Vagina (tissue), 2 donors: Measurements from ENCODE around the gene USP27X. TPM values are rescaled to one million over a fixed set of nuclear protein-coding genes. Genes with fewer than 3 reads are reported as not detected.

Source experiments
- DNase-seq, 2 donors: peaks; one replicate each; pipeline ENCODE4 v3.0.0-alpha.2; 2017; ENCODE audit errors: extremely low spot score in 2 of 2
- H3K27ac ChIP-seq: fragments of 200-600 bp; sonication (generic); one replicate; pipeline ENCODE4 v1.5.1; 2019
- H3K27me3 ChIP-seq: fragments of 200-600 bp; sonication (generic); one replicate; pipeline ENCODE4 v1.5.1; 2019
- H3K36me3 ChIP-seq, 2 donors: fragments of 200-600 bp; sonication (generic); one replicate each; pipeline ENCODE4 v1.5.1; 2017 to 2019
- H3K4me1 ChIP-seq: fragments of 200-600 bp; sonication (generic); one replicate; pipeline ENCODE4 v1.5.1; 2019
- H3K4me3 ChIP-seq, 2 donors: fragments of 200-600 bp; sonication (generic); 1 replicate in 1 of 2; 2 replicates in 1 of 2; pipeline ENCODE4 v1.5.1; 2016 to 2019
- H3K9me3 ChIP-seq: fragments of 200-600 bp; sonication (generic); one replicate; pipeline ENCODE4 v1.5.1; 2019
- POLR2A ChIP-seq, 2 donors: fragments of 450-650 bp; IDR thresholded peaks; one replicate each; pipeline ENCODE4 v1.6.1; 2017; ENCODE audit warnings: antibody characterized with exemption in 2 of 2, mild to moderate bottlenecking in 2 of 2, moderate library complexity in 2 of 2
- POLR2AphosphoS5 ChIP-seq, 2 donors: sonication (generic); formaldehyde crosslinking; IDR thresholded peaks; one replicate each; pipeline ENCODE4 v1.9.0; 2017; ENCODE audit warnings: antibody characterized with exemption in 2 of 2, mild to moderate bottlenecking in 2 of 2, low read depth in 1 of 2; ENCODE audit not compliant: insufficient read depth in 1 of 2
- intact Hi-C: fragments of 100-400 bp; cut with DNase I; formaldehyde crosslinking; loops from one replicate; pipeline ENCODE4 v1.15.1; 2023
- total RNA-seq: library from RNA; depleted of rRNA; stranded (reverse); fragments of >200 nt; gene quantifications from one replicate; pipeline ENCODE4 v1.2.3, GENCODE V29; 2016
- TF ChIP-seq, protein P1 (sequence below), 3 experiments: fragments of 450-650 bp in 2 of 3; fragments of 200-600 bp in 1 of 3; sonication (generic) in 1 of 3; IDR thresholded peaks; one replicate each; pipeline ENCODE4 v1.5.1; 2017 to 2019; ENCODE audit warnings: antibody characterized with exemption in 3 of 3, mild to moderate bottlenecking in 2 of 3, moderate library complexity in 2 of 3

USP27X gene
- total RNA-seq, result 2.9 TPM

DNA sequence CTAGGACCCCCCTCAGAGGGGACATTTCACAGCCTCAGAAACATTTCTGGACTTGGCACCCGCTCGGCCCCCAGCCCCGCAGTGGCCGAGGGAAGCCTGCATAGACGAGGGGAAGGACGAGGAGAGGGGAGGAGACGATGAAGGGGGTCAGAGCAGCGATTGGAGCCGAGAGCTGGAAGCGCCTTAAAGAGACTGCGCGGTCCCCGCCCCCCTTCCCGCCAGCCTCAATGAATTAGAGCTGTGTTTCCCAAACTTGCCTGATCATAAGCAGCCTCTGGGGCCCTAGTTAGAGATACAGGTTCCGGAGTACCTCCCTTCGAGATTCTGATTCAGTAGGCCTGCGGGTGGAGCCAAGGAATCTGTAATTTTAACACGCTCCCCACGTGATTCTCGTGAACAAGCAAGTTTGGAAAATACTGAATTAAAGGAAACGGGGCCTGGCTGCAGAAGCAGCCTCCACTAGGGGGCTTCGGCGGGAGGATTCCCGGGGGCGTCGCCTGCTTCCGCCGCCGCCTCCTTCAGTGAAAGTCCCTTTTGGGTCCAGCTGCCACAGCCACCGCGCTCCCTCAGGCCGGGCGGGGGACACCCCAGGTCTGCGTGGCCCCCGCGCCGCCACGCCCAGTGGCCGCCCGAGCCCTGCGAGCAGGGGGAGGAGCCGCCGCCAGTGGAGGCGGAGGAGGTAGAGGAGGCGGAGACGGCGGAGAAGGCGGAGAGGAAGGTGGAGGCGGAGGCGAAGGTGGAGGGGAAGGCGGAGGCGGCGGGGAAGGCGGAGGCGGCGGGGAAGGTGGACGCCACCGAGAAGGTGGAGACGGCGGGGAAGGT is at the start of gene USP27X:
USP27X (plus strand) TSS at position 651 of the 822 bp plus-strand sequence. CDS start 824 bp downstream, outside the sequence.
- peak within 1 kb of the TSS; percentile 60 to 62 for H3K4me3 ChIP-seq
- H3K36me3 ChIP-seq, result no peaks in the 10 kb centered on the region
- TF ChIP-seq POLR2AphosphoS5 (IDR thresholded peaks at IDR 0.05; ENCODE audit: insufficient read depth in 1 of 2, low read depth in 1 of 2), result peak in 1 of 2 donors; percentile 42
- peak in 1 of 2 donors; percentile 12 for TF ChIP-seq POLR2A (IDR thresholded peaks at IDR 0.05)
- TF ChIP-seq, protein P1, sequence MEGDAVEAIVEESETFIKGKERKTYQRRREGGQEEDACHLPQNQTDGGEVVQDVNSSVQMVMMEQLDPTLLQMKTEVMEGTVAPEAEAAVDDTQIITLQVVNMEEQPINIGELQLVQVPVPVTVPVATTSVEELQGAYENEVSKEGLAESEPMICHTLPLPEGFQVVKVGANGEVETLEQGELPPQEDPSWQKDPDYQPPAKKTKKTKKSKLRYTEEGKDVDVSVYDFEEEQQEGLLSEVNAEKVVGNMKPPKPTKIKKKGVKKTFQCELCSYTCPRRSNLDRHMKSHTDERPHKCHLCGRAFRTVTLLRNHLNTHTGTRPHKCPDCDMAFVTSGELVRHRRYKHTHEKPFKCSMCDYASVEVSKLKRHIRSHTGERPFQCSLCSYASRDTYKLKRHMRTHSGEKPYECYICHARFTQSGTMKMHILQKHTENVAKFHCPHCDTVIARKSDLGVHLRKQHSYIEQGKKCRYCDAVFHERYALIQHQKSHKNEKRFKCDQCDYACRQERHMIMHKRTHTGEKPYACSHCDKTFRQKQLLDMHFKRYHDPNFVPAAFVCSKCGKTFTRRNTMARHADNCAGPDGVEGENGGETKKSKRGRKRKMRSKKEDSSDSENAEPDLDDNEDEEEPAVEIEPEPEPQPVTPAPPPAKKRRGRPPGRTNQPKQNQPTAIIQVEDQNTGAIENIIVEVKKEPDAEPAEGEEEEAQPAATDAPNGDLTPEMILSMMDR (IDR thresholded peaks at IDR 0.05), result peak in 2 of 3 experiments; percentile 26 to 38
- H3K9me3 ChIP-seq, result no peaks in the 10 kb centered on the region
- intact Hi-C loops, result no loop called here
- H3K27ac ChIP-seq, result peak within 1 kb of the TSS; percentile 81
- no peaks in the 10 kb centered on the region for H3K4me1 ChIP-seq
- DNase-seq, result no peak
- H3K27me3 ChIP-seq, result no peaks in the 10 kb centered on the region

DNA sequence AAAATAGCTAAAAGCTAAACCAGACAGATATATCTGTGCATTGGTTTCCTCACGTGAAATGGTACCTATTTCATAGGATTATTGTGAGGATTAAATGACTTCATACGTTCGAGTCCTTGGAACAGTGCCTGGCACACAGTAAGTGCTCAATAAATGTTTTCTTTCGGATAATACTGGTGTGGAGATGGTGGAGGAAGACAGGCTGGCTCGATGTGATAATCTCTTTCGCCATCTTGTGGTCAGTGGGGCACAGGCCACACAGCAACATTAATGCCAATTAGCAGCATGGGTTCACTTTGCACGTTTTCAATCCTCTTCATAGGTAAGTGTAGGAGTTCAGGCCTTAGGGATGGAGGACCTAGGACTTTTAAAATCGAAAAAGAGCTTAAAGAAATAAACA is 40.9 kb upstream of the USP27X start:
- Histone ChIP-seq H3K9me3 (no peaks in the 10 kb centered on the region), H3K27me3 (no peaks in the 10 kb centered on the region), H3K27ac (no peak overlapping the region), H3K4me1 (no peaks in the 10 kb centered on the region), H3K36me3 (no peaks in the 10 kb centered on the region), H3K4me3 (no peak overlapping the region)
- no peak for DNase-seq
- TF ChIP-seq POLR2A (IDR thresholded peaks at IDR 0.05), result no peak
- TF ChIP-seq, protein P1 (IDR thresholded peaks at IDR 0.05), result peak in 1 of 3 experiments; percentile 28
- intact Hi-C loops, result no loop called here

DNA sequence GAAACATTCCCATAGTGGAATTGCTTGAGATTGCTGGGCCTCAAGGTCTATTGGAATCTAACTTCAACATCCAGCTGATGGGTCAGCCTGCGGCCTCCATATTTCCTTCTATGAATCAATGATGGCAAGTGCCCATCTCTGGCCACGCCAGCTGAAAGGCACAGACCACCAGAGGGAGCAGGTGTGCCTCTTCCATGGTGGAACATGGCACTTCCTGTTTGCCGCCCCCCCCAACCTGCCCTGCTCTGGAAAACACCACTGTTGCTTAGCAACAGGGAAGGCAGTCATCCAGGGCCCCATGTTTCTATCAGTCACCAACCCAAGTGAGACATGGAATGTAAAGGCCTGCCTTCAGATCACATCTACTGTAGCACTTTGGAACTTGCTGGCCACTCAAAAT is 38.6 kb upstream of the USP27X start:
- TF ChIP-seq POLR2AphosphoS5 (IDR thresholded peaks at IDR 0.05; ENCODE audit: insufficient read depth in 1 of 2, low read depth in 1 of 2), result no peak
- no peak for TF ChIP-seq POLR2A (IDR thresholded peaks at IDR 0.05)
- TF ChIP-seq, protein P1 (IDR thresholded peaks at IDR 0.05), result no peak
- Histone ChIP-seq H3K27ac (no peak overlapping the region), H3K4me1 (no peaks in the 10 kb centered on the region), H3K36me3 (no peaks in the 10 kb centered on the region), H3K9me3 (no peaks in the 10 kb centered on the region), H3K4me3 (no peak overlapping the region), H3K27me3 (no peaks in the 10 kb centered on the region)
- DNase-seq, result no peak
- intact Hi-C loops, result no loop called here

DNA sequence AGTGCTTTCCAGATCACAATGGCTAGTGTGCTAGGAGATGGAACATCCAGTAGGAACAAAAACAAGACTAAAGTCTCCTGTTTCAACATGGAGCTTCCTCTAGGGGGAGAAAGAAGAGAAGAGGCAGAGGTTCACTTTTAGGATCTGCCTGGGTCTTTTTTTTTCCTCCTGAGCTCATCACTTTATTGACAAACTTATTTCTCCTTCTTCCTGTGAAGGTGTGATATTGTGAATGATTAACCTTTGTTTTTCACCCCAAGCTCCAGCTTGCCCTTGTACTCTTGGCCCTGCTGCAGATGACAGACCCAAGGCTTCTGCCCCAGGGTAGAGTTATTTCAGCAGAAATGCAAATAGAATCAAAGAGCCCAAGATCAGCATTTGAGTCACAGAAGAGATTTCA is 36.7 kb upstream of the USP27X start:
- Histone ChIP-seq H3K4me1 (no peaks in the 10 kb centered on the region), H3K27me3 (no peaks in the 10 kb centered on the region), H3K4me3 (no peak overlapping the region), H3K36me3 (no peaks in the 10 kb centered on the region), H3K27ac (no peak overlapping the region), H3K9me3 (no peaks in the 10 kb centered on the region)
- intact Hi-C loops, result no loop called here
- TF ChIP-seq, protein P1 (IDR thresholded peaks at IDR 0.05), result no peak
- TF ChIP-seq POLR2A (IDR thresholded peaks at IDR 0.05) (no peak), POLR2AphosphoS5 (IDR thresholded peaks at IDR 0.05; ENCODE audit: insufficient read depth in 1 of 2, low read depth in 1 of 2) (no peak)
- DNase-seq, result no peak

DNA sequence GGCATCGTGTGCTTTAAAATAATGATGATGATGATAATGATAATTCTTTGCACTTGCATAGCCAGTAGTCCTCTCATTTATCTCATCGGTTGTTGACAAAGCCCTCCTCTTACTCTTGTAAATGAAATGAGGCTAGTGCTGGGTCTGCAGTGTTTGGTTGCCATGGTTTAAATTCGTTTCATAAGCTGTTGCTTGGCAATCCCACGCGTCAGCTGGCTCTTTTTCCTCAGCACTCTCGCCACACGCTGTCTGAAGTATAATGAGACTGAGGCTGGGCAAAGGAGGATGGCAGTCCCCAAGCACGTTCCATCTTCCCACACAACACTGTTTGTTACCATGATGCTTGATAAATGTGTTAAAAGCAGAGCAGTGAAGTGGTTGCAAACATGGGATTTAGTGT is 34.7 kb upstream of the USP27X start:
- Histone ChIP-seq H3K36me3 (no peaks in the 10 kb centered on the region), H3K4me1 (no peaks in the 10 kb centered on the region), H3K4me3 (no peak overlapping the region), H3K27me3 (no peaks in the 10 kb centered on the region), H3K9me3 (no peaks in the 10 kb centered on the region), H3K27ac (no peak overlapping the region)
- no peak for DNase-seq
- intact Hi-C loops, result no loop called here
- TF ChIP-seq POLR2A (IDR thresholded peaks at IDR 0.05) (no peak), POLR2AphosphoS5 (IDR thresholded peaks at IDR 0.05; ENCODE audit: insufficient read depth in 1 of 2, low read depth in 1 of 2) (no peak)
- TF ChIP-seq, protein P1 (IDR thresholded peaks at IDR 0.05), result no peak
